Sigmoid colon (tissue), 4 donors: ENCODE data around the gene STK32B.

Experiments
- CTCF ChIP-seq, 4 experiments: fragments of 450-650 bp in 3 of 4; fragments of 200-600 bp in 1 of 4; IDR thresholded peaks; one replicate each; pipeline ENCODE4 v1.5.1; 2016 to 2019; ENCODE audit warnings: antibody characterized with exemption in 4 of 4, mild to moderate bottlenecking in 3 of 4, moderate library complexity in 2 of 4
- POLR2A ChIP-seq, 2 donors: fragments of 450-650 bp; IDR thresholded peaks; one replicate each; pipeline ENCODE4 v1.6.1; 2016; ENCODE audit warnings: antibody characterized with exemption in 2 of 2, mild to moderate bottlenecking in 2 of 2, moderate library complexity in 2 of 2
- POLR2AphosphoS5 ChIP-seq, 4 donors: sonication (generic); formaldehyde crosslinking; IDR thresholded peaks; one replicate each; pipeline ENCODE4 v1.6.1; 2017; ENCODE audit warnings: antibody characterized with exemption in 4 of 4

- TF ChIP-seq CTCF (IDR thresholded peaks at IDR 0.05): no peak
- TF ChIP-seq POLR2AphosphoS5 (IDR thresholded peaks at IDR 0.05): no peak
- TF ChIP-seq POLR2A (IDR thresholded peaks at IDR 0.05): no peak
These were observed 50.3 kb downstream of the STK32B start for GRCh38 chr4:5101571-5101970.
